Activated T-cell treated with anti-CD3 and anti-CD28 coated beads, Interleukin-2, amount 50 U/mL, for 4 hours (primary cell): ENCODE measurements around the gene VEZF1. TPM values are rescaled to one million over a fixed set of nuclear protein-coding genes. Genes with fewer than 3 reads are reported as not detected.

ENCODE experiments used
- ATAC-seq, 2 donors: fragments of 200-7000 bp; cut with Tn5 transposase; one replicate each; pipeline ENCODE4 v1.10.0; 2021
- DNase-seq: peaks from one replicate; pipeline ENCODE4 v3.0.0-alpha.2; 2020
- H3K27me3 Mint-ChIP-seq: one replicate; pipeline ENCODE4 v1.8.0; 2021; ENCODE audit warnings: low read depth, mixed read lengths
- H3K36me3 Mint-ChIP-seq: one replicate; pipeline ENCODE4 v1.8.0; 2022; ENCODE audit warnings: mixed read lengths; ENCODE audit not compliant: insufficient read depth
- H3K4me1 Mint-ChIP-seq: one replicate; pipeline ENCODE4 v1.8.0; 2021; ENCODE audit warnings: low read depth, mixed read lengths
- H3K4me3 Mint-ChIP-seq: one replicate; pipeline ENCODE4 v1.8.0; 2021; ENCODE audit warnings: mild to moderate bottlenecking, moderate library complexity, mixed read lengths
- H3K9me3 Mint-ChIP-seq: one replicate; pipeline ENCODE4 v1.8.0; 2021; ENCODE audit warnings: mixed read lengths
- total RNA-seq, 3 donors: library from RNA; stranded (reverse); gene quantifications; one replicate each; pipeline ENCODE4 v1.2.1, GENCODE V29; 2021

VEZF1 gene
- total RNA-seq, 3 donors from 2014 or later = 23.8 to 25.1 (median 24.1) TPM

DNA sequence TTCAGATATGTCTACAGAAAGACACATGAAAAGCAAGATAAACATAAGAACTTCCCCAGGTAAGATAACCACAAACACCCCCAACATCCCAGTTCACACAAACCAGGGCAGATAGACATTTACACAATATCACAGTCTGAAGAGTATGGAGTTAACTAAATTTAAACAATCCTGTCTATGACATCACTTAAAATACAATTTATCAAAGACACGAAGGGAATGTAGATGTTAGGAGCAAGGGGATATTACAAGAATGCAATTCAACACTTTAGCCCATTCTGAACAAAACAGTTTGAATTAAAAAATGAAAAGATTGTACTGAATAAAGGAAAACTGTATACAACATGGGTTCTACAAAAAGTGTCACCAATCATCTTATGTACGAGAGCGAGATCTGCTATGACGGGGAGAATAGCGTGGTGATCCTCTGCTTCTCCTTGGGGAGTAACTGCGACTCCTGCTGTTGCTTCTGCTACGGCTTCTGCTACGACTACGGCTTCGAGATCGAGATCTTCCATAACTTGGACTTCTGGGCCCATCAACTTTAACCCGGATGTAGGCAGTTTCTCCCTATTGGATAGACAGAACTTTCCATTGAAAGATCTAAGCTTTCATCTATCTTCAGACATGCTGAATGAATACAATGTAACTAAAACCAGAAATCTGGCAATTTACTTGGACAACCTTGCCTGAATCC, 17.1 kb upstream of the VEZF1 start:
- Mint-ChIP-seq H3K4me3 (peak overlapping the region; percentile 99), H3K4me1 (peaks cover 49% of the 10 kb centered on the region), H3K27me3 (no peaks in the 10 kb centered on the region), H3K36me3 (peaks cover 44% of the 10 kb centered on the region), H3K9me3 (no peaks in the 10 kb centered on the region)
- DNase-seq (no peak), ATAC-seq (no peak)

DNA sequence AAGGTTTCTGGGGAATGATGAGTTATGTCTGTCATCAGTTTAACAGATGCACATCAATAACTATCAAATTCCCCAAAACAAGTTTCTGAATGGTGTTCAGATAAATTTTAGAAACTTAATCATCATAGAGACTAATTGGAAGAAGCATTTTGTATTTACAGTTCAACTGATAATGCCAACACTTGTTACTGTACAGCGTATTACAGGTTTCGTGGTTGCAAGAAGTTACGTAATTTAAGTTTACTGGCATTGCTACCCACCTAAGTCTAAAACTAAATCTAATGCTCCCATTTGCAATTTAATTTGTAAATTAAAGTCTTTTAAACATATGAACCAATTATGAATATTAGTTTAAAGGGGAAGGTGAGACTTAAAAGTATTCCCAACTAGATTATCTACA, 16.0 kb upstream of the VEZF1 start:
- peaks cover 57% of the 10 kb centered on the region for H3K4me1 Mint-ChIP-seq
- ATAC-seq (no peak), DNase-seq (no peak)
- H3K4me3 Mint-ChIP-seq = peak overlapping the region; percentile 99
- H3K9me3 Mint-ChIP-seq = no peaks in the 10 kb centered on the region
- no peaks in the 10 kb centered on the region for H3K27me3 Mint-ChIP-seq
- peaks cover 48% of the 10 kb centered on the region for H3K36me3 Mint-ChIP-seq

GRCh38 chr17:58002973-58003372, 14.9 kb upstream of the VEZF1 start:
- no peak for ATAC-seq
- Mint-ChIP-seq H3K36me3 (peaks cover 48% of the 10 kb centered on the region), H3K4me1 (peaks cover 66% of the 10 kb centered on the region), H3K9me3 (no peaks in the 10 kb centered on the region), H3K4me3 (peak overlapping the region; percentile 99), H3K27me3 (no peaks in the 10 kb centered on the region)
- DNase-seq = no peak

DNA sequence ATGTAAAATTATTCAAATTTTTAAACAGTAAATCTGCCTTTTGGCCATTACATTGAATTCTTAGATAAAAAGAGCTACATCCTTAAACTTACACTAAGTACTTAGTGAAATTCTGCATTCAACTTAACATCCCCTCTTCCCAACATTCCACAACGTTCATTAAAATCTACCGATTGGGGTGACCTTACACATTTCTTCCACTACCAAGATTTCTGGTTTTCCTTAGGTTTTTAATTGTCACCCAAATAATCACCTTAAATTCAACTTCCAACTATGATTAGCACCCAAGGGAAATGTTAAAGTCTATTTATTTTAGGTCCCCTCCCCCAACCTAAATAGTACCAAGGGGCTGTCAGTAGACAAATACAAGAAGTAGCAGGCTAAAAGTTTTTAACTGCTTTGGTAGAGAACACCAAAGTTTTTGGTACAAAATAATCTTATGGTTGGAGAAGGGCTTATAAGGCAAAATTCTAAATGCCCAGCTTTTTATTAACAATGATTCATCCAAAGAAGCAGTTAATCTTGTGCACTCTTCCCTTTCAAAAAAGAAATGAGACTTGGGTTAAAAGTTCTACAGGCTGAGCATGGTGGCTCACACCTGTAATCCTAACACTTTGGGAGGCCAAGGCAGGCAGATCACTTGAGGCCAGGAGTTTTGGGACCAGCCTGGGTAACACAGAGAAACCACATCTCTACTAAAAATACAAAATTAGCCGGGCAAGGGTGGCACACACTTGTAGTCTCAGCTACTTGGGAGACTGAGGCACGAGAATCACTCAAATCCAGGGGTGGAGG, 14.3 kb upstream of the VEZF1 start:
- DNase-seq = no peak
- H3K4me1 Mint-ChIP-seq = peaks cover 64% of the 10 kb centered on the region
- H3K4me3 Mint-ChIP-seq = peak overlapping the region; percentile 99
- no peaks in the 10 kb centered on the region for H3K27me3 Mint-ChIP-seq
- peaks cover 48% of the 10 kb centered on the region for H3K36me3 Mint-ChIP-seq
- no peaks in the 10 kb centered on the region for H3K9me3 Mint-ChIP-seq
- ATAC-seq = no peak

DNA sequence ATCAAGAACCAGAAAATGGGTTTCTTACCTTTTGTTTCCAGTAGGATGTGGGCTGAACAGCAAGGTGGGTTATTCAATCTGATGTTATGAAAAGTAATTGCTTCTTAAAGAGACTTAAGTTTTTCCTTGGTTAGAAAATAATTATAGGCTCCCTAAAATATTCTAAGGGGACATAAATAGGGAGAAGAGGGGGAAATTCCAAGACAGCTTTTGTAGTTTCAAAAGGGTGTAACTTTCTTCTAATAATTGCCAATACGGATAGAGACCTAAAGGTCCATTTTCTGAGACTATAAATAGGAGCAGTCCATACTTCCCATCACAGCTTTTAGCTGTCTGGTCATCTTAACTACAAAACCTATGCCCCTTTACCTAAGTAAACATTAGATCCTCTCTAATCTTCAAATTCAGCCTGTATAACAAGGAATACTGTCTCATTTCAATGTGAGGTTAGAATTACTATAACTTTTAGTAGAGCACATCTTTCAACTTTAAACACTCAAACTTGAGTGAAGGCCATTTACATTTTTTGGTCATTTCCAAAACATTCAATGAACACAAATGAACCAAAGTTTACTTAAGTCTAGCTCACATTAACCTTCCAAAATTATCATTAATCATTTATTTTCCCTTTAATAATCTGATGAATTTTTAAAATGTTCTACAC, 13.5 kb upstream of the VEZF1 start:
- no peaks in the 10 kb centered on the region for H3K9me3 Mint-ChIP-seq
- no peaks in the 10 kb centered on the region for H3K27me3 Mint-ChIP-seq
- DNase-seq (no peak), ATAC-seq (no peak)
- no peak overlapping the region for H3K4me3 Mint-ChIP-seq
- peaks cover 68% of the 10 kb centered on the region for H3K4me1 Mint-ChIP-seq
- H3K36me3 Mint-ChIP-seq = peaks cover 45% of the 10 kb centered on the region

- Mint-ChIP-seq H3K27me3 (no peaks in the 10 kb centered on the region), H3K4me1 (peaks cover 71% of the 10 kb centered on the region), H3K4me3 (no peak overlapping the region), H3K36me3 (peaks cover 25% of the 10 kb centered on the region), H3K9me3 (no peaks in the 10 kb centered on the region)
- DNase-seq (no peak), ATAC-seq (peak; percentile 57 to 65)
These were observed 11.5 kb upstream of the VEZF1 start for GRCh38 chr17:57999496-58000017.

DNA sequence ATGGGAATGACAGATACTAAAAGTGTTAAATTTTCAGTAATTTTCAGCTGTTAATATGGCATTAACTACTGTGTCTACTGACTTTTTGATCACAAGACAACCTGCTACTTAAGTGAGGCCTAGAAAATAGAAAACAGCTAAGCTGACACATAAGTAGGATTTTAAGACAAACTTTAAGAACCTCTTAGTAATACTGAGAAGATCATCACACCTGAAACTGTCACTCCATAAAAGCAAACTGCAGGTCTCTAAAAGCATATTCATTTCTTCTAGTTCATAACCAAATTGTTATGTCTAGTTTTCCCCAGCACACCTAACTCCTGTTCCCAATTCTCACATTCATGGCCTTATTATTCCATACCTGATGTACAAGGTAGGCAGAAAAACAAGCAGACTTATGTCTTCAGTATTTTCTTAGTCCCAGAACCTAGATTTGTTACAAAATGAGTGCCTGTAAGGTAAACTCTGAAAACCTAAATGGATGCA, 11.0 kb upstream of the VEZF1 start:
- peak; percentile 27 to 48 for ATAC-seq
- no peaks in the 10 kb centered on the region for H3K27me3 Mint-ChIP-seq
- H3K9me3 Mint-ChIP-seq = no peaks in the 10 kb centered on the region
- peaks cover 25% of the 10 kb centered on the region for H3K36me3 Mint-ChIP-seq
- peaks cover 72% of the 10 kb centered on the region for H3K4me1 Mint-ChIP-seq
- no peak for DNase-seq
- H3K4me3 Mint-ChIP-seq = no peak overlapping the region

- no peak overlapping the region for H3K4me3 Mint-ChIP-seq
- H3K36me3 Mint-ChIP-seq = peaks cover 9% of the 10 kb centered on the region
- DNase-seq (no peak), ATAC-seq (no peak)
- peaks cover 70% of the 10 kb centered on the region for H3K4me1 Mint-ChIP-seq
- H3K9me3 Mint-ChIP-seq = no peaks in the 10 kb centered on the region
- H3K27me3 Mint-ChIP-seq = no peaks in the 10 kb centered on the region
These were observed 9.2 kb upstream of the VEZF1 start for GRCh38 chr17:57997085-57997809.

DNA sequence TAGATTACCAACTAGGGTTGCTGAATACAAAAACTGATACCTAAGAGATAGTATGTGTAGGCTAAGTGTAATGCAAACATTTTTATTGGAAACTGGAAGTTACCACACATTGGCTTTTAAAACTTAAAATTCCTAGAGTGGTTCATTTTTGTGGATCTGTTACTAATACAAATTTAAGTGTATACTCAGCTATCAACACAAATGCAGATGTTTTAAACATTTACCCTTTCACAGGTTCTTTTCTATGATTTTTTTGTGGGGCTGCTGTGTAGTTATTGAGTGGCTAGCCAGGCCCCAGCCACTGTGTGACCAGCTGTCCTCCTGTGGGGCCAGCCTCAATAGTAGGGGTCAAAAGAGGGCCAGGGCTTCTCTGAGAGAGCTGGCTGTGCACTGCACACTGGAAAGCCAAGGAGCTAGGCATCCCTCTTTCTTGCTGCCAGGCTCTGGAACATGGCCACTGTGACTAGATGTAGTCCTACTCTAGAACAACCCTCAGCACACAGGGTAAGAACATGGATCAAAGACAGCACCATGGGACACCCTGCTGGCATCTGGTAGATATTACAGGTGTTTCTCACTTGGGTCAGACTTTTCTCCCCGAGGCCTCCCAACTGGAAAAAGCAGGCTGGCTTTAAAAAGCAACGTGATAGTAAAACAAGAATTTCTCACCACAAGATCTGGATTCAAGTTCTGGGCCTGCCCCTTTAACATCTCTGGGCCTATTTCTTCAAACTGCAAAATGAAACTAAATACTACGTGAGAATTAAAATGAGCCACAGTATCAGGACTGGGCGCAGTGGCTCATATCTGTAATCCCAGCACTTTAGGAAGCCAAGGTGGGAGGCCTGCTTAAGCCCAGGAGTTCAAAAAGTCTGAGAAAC, 7.3 kb upstream of the VEZF1 start:
- H3K4me1 Mint-ChIP-seq = peaks cover 61% of the 10 kb centered on the region
- DNase-seq = peak; percentile 41
- no peaks in the 10 kb centered on the region for H3K27me3 Mint-ChIP-seq
- ATAC-seq = peak; percentile 69 to 77
- peaks cover 7% of the 10 kb centered on the region for H3K36me3 Mint-ChIP-seq
- no peaks in the 10 kb centered on the region for H3K9me3 Mint-ChIP-seq
- peak overlapping the region; percentile 27 for H3K4me3 Mint-ChIP-seq

- no peaks in the 10 kb centered on the region for H3K27me3 Mint-ChIP-seq
- no peaks in the 10 kb centered on the region for H3K9me3 Mint-ChIP-seq
- peaks cover 59% of the 10 kb centered on the region for H3K4me1 Mint-ChIP-seq
- peaks cover 5% of the 10 kb centered on the region for H3K36me3 Mint-ChIP-seq
- no peak for ATAC-seq
- DNase-seq = no peak
- H3K4me3 Mint-ChIP-seq = no peak overlapping the region
These were observed 6.4 kb upstream of the VEZF1 start for GRCh38 chr17:57994436-57994835.

DNA sequence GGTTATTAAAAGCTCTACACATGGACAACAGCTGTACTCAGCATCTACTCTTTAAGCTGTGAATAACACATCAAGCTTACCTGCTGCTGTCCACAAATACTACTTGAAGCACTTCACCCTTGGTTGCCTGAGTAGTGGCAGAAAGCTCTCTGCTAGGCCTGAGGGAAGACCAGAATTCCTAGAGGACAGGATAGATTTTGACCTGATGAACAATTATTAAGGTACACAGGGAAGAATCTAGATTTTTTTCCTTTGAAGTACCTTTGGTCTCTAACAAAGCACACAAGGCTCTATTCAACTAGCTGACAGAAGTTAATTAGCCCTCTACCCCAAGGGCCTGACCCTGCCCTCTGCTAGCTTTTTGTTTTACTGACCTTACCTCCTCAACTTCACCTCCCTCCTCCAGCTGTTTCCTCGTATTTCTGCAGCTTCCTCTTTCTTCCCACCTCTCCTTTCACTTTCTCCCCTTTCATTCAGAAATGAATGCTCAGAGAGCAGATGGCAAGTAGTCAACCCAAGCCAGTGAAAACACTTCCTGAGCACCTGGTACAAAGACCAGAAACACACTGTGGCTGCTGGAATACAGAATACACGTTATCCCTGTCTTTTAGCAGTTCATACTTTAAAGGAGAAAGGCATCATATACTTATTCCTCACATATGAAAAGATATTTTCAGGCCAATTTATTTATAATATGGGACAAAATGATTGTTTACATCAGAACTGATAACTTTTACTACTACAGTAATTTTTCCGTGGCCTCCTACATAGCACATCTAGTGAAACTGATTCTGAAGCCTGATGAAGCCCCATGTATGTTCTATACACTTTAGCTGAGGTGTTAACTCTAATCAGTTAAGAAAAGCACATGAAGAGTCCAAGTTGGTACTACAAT, 5.7 kb upstream of the VEZF1 start:
- Mint-ChIP-seq H3K4me3 (no peak overlapping the region), H3K36me3 (peaks cover 2% of the 10 kb centered on the region), H3K4me1 (peaks cover 58% of the 10 kb centered on the region)

GRCh38 chr17:57991537-57991936, 3.5 kb upstream of the VEZF1 start:
- peaks cover 52% of the 10 kb centered on the region for H3K4me1 Mint-ChIP-seq
- H3K9me3 Mint-ChIP-seq = no peaks in the 10 kb centered on the region
- no peak overlapping the region for H3K4me3 Mint-ChIP-seq
- ATAC-seq = no peak
- no peaks in the 10 kb centered on the region for H3K27me3 Mint-ChIP-seq
- H3K36me3 Mint-ChIP-seq = no peaks in the 10 kb centered on the region
- DNase-seq = no peak

More for the DNA sequence above, 5.7 kb upstream of the VEZF1 start:
- no peak for DNase-seq
- no peaks in the 10 kb centered on the region for H3K27me3 Mint-ChIP-seq
- ATAC-seq = peak in 1 of 2 donors; percentile 7
- no peaks in the 10 kb centered on the region for H3K9me3 Mint-ChIP-seq
